CD4-positive, alpha-beta T cell (primary cell): ENCODE measurements around the gene DHRS4L2. TPM values are rescaled to one million over a fixed set of nuclear protein-coding genes. Genes with fewer than 3 reads are reported as not detected.
"Not testable (repeated sequence)": the region's sequence is repeated elsewhere in the genome, so short reads cannot be mapped to it uniquely, and the experiment has no call there.

ENCODE experiments used
- ATAC-seq: fragments of 200-7000 bp; cut with Tn5 transposase; one replicate; pipeline ENCODE4 v1.10.0; 2022; ENCODE audit warnings: mild to moderate bottlenecking; ENCODE audit not compliant: poor library complexity
- CTCF ChIA-PET: fragments of 350-600 bp; sonication (Branson Sonifier 250); formaldehyde crosslinking; loops from one replicate; lab custom pipeline; 2021; ENCODE audit warnings: antibody characterized with exemption, inconsistent platforms; lab: Charles Lee
- POLR2A ChIA-PET: fragments of 350-600 bp; sonication (Branson Sonifier 250); formaldehyde crosslinking; loops from one replicate; lab custom pipeline; 2021; ENCODE audit warnings: antibody characterized with exemption, inconsistent platforms; lab: Charles Lee
- DNase-seq, 14 experiments: peaks; one replicate each; pipeline ENCODE4 v3.0.0-alpha.2; 2013 to 2020; ENCODE audit warnings: mixed read lengths in 2 of 14
- H3K27ac ChIP-seq, 2 donors: one replicate each; pipeline versions ENCODE4 v1.5.1 to v1.7.0; 2013; ENCODE audit warnings: low read length in 2 of 2, low read depth in 1 of 2, mild to moderate bottlenecking in 1 of 2
- H3K27me3 ChIP-seq, 2 experiments: 1 replicate in 1 of 2; 2 replicates in 1 of 2; pipeline versions ENCODE4 v1.6.1 to v1.7.0; 2013; ENCODE audit warnings: low read length in 2 of 2, control low read depth in 1 of 2, mild to moderate bottlenecking in 1 of 2, moderate library complexity in 1 of 2; ENCODE audit not compliant: insufficient read depth in 2 of 2, control insufficient read depth in 1 of 2
- H3K36me3 ChIP-seq: one replicate; pipeline ENCODE4 v1.6.1; 2013; ENCODE audit warnings: low read length, control low read depth; ENCODE audit not compliant: insufficient read depth
- H3K4me1 ChIP-seq: one replicate; pipeline ENCODE4 v1.6.1; 2013; ENCODE audit warnings: low read length, control low read depth; ENCODE audit not compliant: insufficient read depth
- H3K4me3 ChIP-seq: one replicate; pipeline ENCODE4 v1.5.1; 2013; ENCODE audit warnings: mild to moderate bottlenecking, low read length, moderate library complexity
- H3K9me3 ChIP-seq, 2 experiments: 1 replicate in 1 of 2; 2 replicates in 1 of 2; pipeline versions ENCODE4 v1.6.1 to v1.7.0; 2013; ENCODE audit warnings: low read length in 2 of 2, mild to moderate bottlenecking in 2 of 2, control low read depth in 1 of 2, moderate library complexity in 1 of 2; ENCODE audit not compliant: control insufficient read depth in 1 of 2, insufficient read depth in 1 of 2
- H3K27ac Mint-ChIP-seq: one replicate; pipeline ENCODE4 v1.8.0; 2020; ENCODE audit warnings: mixed read lengths
- H3K27me3 Mint-ChIP-seq: one replicate; pipeline ENCODE4 v1.8.0; 2021; ENCODE audit warnings: mixed read lengths
- H3K36me3 Mint-ChIP-seq: one replicate; pipeline ENCODE4 v1.8.0; 2021; ENCODE audit warnings: low read depth, mixed read lengths
- H3K4me1 Mint-ChIP-seq: one replicate; pipeline ENCODE4 v1.8.0; 2021; ENCODE audit warnings: low read depth, mixed read lengths
- H3K4me3 Mint-ChIP-seq: one replicate; pipeline ENCODE4 v1.8.0; 2020; ENCODE audit warnings: mild to moderate bottlenecking, mixed read lengths
- H3K9me3 Mint-ChIP-seq: one replicate; pipeline ENCODE4 v1.8.0; 2020; ENCODE audit warnings: mixed read lengths
- CTCF ChIP-seq: fragments of 200-600 bp; IDR thresholded peaks from one replicate; pipeline ENCODE4 v1.8.0; 2022; ENCODE audit warnings: antibody characterized with exemption, mild to moderate bottlenecking
- intact Hi-C, 2 experiments: fragments of 100-400 bp; cut with DNase I in 1 of 2; cut with micrococcal nuclease in 1 of 2; formaldehyde crosslinking; loops; one replicate each; pipeline versions ENCODE4 v1.15.1 to v1.9.0; 2023 to 2025; cut with DNase I, micrococcal nuclease
- total RNA-seq, 174 experiments: library from RNA in 2 of 174; stranded (reverse) in 2 of 174; gene quantifications; one replicate each; pipeline ENCODE4 v1.2.3 and lab custom pipeline; 2021 to 2026

DHRS4L2 gene
- total RNA-seq, 2 experiments from 2014 or later = 8.3 to 8.7 TPM

DNA sequence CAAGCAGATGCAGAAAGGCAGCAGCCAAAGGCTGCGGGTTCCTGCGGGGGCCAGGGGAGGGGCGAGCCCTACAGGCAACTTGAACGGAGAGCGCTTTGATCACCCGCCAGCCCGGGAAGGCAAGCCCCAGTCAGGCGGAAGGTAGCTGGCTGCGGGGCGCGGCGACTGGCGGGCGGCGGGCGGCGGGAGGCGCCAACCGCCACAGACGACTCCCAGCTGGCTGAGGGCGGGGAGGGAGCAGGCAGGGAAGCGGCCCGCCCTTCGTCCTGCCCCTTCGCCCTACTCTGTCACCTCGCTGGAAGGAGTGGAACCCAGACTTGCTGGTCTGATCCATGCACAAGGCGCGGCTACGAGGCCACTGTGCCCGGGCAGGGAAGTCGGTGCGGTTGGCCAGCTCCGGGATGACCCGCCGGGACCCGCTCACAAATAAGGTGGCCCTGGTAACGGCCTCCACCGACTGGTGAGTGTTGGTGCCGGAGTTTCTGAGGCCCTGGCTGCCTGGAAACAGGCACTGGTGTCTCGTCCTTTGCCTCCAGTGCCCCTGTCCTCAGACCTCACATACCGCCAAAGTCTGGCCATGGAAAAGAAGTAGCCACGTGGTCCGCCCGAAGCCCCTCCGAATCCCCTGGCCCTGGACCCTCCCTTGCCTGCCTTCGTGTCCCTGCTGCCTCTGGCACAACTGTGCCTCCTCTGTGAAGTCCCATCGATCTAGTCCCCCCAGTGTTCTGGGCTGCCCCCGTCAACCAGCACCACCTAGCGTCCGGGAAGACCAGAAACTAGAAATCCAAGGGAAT, 47.6 kb downstream of the DHRS4L2 start:
- no peaks in the 10 kb centered on the region for H3K36me3 Mint-ChIP-seq
- intact Hi-C loops = loop anchor here (1.0 to 5.0 kb wide), 2 partner anchors 22 to 49 kb away; partner anchors contain the start of gene DHRS4L2 (in 1 of the 2)
- Histone ChIP-seq H3K27me3 (no peaks in the 10 kb centered on the region), H3K9me3 (peaks cover 3 to 5% of the 10 kb centered on the region in 2 experiments), H3K4me1 (peaks cover 7% of the 10 kb centered on the region), H3K4me3 (peak overlapping the region; percentile 68), H3K27ac (peak overlapping the region; percentile 16 to 23), H3K36me3 (no peaks in the 10 kb centered on the region)
- ChIA-PET CTCF (interaction anchor here (1.0 to 1.2 kb wide), 3 partner anchors 44 to 72 kb away, joined by 3 to 6 read pairs (median 4); no protein-coding TSS in a partner anchor), POLR2A (interaction anchor here (1.0 kb wide), 2 partner anchors 45 to 46 kb away, joined by 3 to 6 read pairs; no protein-coding TSS in a partner anchor)
- DNase-seq = peak; percentile 37 to 81 (median 62)
- peak overlapping the region; percentile 90 for H3K4me3 Mint-ChIP-seq
- peak; percentile 88 for ATAC-seq
- peak overlapping the region; percentile 54 for H3K27ac Mint-ChIP-seq
- TF ChIP-seq CTCF = peak; percentile 74
- no peaks in the 10 kb centered on the region for H3K27me3 Mint-ChIP-seq
- peaks cover 12% of the 10 kb centered on the region for H3K4me1 Mint-ChIP-seq
- no peaks in the 10 kb centered on the region for H3K9me3 Mint-ChIP-seq

GRCh38 chr14:24036963-24037657, 48.4 kb downstream of the DHRS4L2 start:
- DNase-seq, H3K36me3 Mint-ChIP-seq, POLR2A ChIA-PET, H3K27ac ChIP-seq, H3K27me3 Mint-ChIP-seq, H3K9me3 Mint-ChIP-seq, H3K9me3 ChIP-seq, H3K27me3 ChIP-seq, H3K4me1 ChIP-seq, H3K36me3 ChIP-seq: not testable (repeated sequence)
- H3K27ac Mint-ChIP-seq = peak overlapping the region; percentile 54
- H3K4me1 Mint-ChIP-seq = peaks cover 12% of the 10 kb centered on the region
- intact Hi-C loops = loop anchor here (1.0 to 5.0 kb wide), 2 partner anchors 23 to 50 kb away; partner anchors contain the start of gene DHRS4L2 (in 1 of the 2)
- peak overlapping the region; percentile 90 for H3K4me3 Mint-ChIP-seq
- peak overlapping the region; percentile 68 for H3K4me3 ChIP-seq
- CTCF ChIA-PET = interaction anchor here (1.2 kb wide), 1 partner anchor 70 kb away, joined by 3 read pairs; no protein-coding TSS in a partner anchor
- TF ChIP-seq CTCF = peak; percentile 40
- ATAC-seq = peak; percentile 2

DNA sequence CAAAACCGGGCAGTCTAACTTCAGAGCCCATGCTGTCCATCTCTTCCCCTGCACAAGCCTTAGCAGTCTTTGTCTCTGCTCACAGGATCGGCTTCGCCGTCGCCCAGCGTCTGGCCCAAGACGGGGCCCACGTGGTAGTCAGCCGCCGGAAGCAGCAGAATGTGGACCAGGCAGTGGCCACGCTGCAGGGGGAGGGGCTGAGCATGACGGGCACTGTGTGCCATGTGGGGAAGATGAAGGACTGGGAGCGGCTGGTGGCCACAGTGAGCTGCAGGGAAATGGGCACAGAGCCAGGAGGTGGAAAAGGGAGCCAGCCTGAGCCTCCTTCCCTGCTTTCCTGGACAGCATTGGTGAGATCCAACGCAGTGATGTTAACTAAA, 48.9 kb downstream of the DHRS4L2 start:
- Mint-ChIP-seq H3K27ac (no peak overlapping the region), H3K9me3 (no peaks in the 10 kb centered on the region)
- no peak for DNase-seq

More for the DNA sequence above, 48.9 kb downstream of the DHRS4L2 start:
- TF ChIP-seq CTCF = no peak
- CTCF ChIA-PET = no interaction called here
- Histone ChIP-seq H3K27me3 (no peaks in the 10 kb centered on the region), H3K4me3 (no peak overlapping the region), H3K36me3 (no peaks in the 10 kb centered on the region), H3K27ac (no peak overlapping the region), H3K4me1 (peaks cover 7% of the 10 kb centered on the region), H3K9me3 (peaks cover 0 to 3% of the 10 kb centered on the region in 2 experiments)
- H3K27me3 Mint-ChIP-seq = no peaks in the 10 kb centered on the region
- H3K36me3 Mint-ChIP-seq = no peaks in the 10 kb centered on the region
- no peak for ATAC-seq
- POLR2A ChIA-PET = no interaction called here
- H3K4me1 Mint-ChIP-seq = peaks cover 12% of the 10 kb centered on the region
- H3K4me3 Mint-ChIP-seq = peak overlapping the region; percentile 20
- intact Hi-C loops = loop anchor here in 1 of 2 experiments (5.0 kb wide), 1 partner anchor 50 kb away; the partner anchor contains the start of gene DHRS4L2
